ENCODE measurements around the gene KCNQ1.

Gene KCNQ1

DNA sequence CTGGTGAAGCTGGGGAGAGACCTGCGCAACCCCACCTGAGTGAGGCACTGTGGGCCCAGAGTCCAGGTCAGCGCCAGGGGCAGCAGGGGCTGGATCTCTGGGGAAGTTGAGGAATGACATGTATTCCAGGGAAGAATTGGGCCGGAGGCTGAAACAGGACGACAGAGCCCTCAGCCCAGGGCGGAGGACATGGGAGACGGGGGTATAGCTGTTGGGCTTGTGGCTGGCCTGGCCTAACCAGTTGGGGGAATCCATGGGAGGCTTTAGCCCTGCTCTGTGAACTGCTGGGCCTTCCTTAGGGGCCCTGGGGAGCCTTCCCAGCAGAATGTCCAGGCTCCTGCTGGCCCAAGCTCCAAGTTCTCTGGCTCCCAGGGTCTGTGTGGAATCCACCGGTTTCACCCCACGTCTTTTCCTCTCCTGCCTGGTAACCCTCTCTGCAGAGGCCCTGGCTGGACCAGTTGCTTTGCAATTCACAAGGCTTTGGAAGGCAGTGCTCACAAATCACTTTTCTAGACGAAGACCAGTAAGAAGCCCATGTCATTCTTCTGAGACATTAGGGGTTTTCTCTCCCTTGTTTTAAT, 305.4 kb downstream of the KCNQ1 start:
- Histone ChIP-seq H3K27me3 (ENCODE audit: control insufficient read depth, insufficient read depth, low read length) (no peaks in the 10 kb centered on the region), H3K4me3 (ENCODE audit: low read length) (no peak overlapping the region), H3K36me3 (ENCODE audit: control insufficient read depth, insufficient read depth, low read length) (no peaks in the 10 kb centered on the region), H3K9ac (ENCODE audit: low read length) (no peak overlapping the region), H3K27ac (ENCODE audit: low read depth, low read length) (no peak overlapping the region), H3K4me1 (ENCODE audit: control insufficient read depth, insufficient read depth, low read length) (no peaks in the 10 kb centered on the region)

DNA sequence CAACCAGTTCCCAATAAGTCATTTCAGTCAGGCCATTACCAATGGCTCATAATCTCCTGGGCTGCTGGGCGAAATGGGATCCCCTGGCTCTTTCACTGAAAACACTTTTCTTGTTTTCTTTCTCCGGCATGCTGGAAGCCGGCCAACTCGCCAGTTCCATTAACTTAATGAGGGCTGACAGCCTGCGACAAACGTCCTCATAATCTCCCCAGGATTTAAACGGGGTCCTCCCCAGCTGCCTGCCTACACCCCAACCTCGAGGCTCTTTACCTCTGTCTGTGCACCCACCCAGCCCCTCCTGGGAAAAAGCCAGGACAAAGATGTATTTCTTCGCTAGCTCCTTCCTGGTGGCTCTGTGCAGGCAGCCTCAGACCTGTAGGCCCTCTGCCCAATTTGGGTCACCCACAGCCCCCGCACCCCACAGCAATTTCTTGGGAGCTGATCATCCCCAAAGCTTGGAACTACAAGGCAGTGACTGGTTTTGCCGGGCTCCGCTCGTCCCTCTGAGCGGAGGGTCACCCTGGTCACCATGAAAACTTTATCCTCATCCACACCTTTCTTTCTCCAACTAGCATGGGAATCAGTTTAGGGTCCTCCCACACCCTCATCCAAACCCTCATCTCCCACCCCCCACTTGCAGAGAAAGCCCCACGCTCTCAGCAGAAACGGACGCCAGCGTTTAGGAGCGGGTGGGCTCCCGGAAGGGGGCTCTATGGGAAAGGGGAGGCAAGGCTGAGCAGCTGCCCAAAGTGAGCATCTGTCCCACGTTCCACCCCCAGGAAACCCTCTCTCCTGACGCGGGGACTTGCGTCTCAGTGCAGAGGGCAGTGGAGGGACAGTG, 306.1 kb downstream of the KCNQ1 start:
- H3K9ac ChIP-seq (ENCODE audit: low read length): no peak overlapping the region
- H3K4me1 ChIP-seq (ENCODE audit: control insufficient read depth, insufficient read depth, low read length): no peaks in the 10 kb centered on the region
- no peaks in the 10 kb centered on the region for H3K27me3 ChIP-seq (ENCODE audit: control insufficient read depth, insufficient read depth, low read length)
- H3K4me3 ChIP-seq (ENCODE audit: low read length): no peak overlapping the region
- H3K36me3 ChIP-seq (ENCODE audit: control insufficient read depth, insufficient read depth, low read length): no peaks in the 10 kb centered on the region
- no peak overlapping the region for H3K27ac ChIP-seq (ENCODE audit: low read depth, low read length)

DNA sequence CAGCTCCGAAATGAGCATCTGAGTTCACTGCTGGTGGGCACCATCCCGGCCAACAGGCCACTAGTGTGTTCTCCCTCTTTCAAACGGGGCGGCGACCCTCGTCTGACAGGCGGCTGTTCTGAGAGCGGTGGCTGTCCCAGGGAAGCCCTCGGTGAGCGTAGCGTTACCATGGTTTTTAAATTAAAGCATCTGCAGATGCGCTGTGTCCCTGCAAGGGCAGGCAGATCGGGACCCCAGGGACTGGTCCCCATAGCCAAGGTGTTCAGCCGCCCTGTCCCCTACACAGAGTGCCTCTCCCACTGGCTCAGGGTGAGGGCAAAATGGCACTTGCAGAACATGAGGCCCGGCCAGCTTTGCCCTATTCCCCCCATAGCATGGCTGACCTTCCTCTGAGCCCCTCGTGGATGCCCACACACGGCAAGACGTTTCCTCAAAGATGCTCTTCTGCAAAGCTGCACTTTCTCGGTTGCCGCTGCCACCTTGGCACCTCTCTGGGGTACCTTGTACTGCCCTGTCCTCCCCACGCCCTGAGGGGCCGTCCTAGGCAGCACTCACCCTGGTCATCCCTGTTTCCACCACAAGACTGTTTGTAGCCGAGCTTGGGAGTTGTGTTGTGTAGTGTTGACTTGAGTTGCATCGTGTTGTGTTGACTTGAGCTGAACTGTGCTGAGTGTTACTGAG, 306.9 kb downstream of the KCNQ1 start:
- H3K4me1 ChIP-seq (ENCODE audit: control insufficient read depth, insufficient read depth, low read length): no peaks in the 10 kb centered on the region
- H3K9ac ChIP-seq (ENCODE audit: low read length): no peak overlapping the region
- H3K36me3 ChIP-seq (ENCODE audit: control insufficient read depth, insufficient read depth, low read length): no peaks in the 10 kb centered on the region
- H3K27ac ChIP-seq (ENCODE audit: low read depth, low read length): no peak overlapping the region
- no peaks in the 10 kb centered on the region for H3K27me3 ChIP-seq (ENCODE audit: control insufficient read depth, insufficient read depth, low read length)
- H3K4me3 ChIP-seq (ENCODE audit: low read length): no peak overlapping the region

DNA sequence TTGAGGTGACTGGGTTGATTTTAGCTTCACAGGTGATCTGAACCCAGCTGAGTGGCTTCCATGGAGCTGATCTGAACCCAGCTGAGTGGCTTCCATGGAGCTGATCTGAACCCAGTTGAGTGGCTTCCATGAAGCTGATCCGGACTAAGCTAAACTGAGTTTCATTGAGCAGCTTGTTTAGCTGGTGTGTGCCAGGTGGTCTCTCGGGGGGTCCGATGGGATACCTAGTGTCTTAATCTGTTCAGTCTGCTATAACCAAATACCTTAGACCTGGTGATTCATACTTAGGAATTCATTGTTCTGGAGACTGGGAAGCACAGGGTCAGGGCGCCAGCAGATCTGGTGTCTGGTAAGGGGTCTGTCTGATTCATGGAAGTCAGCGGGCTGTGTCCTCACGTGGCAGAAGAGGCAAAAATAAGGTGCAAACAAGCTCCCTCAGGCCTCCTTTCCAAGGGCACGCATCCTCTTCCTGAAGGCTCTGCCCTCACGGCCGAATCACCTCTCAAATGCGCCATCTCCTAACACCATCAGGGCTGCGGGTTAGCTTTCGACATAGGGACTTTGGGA, 307.5 kb downstream of the KCNQ1 start:
- no peaks in the 10 kb centered on the region for H3K4me1 ChIP-seq (ENCODE audit: control insufficient read depth, insufficient read depth, low read length)
- no peak overlapping the region for H3K27ac ChIP-seq (ENCODE audit: low read depth, low read length)
- no peaks in the 10 kb centered on the region for H3K36me3 ChIP-seq (ENCODE audit: control insufficient read depth, insufficient read depth, low read length)
- H3K4me3 ChIP-seq (ENCODE audit: low read length): no peak overlapping the region
- H3K27me3 ChIP-seq (ENCODE audit: control insufficient read depth, insufficient read depth, low read length): no peaks in the 10 kb centered on the region
- no peak overlapping the region for H3K9ac ChIP-seq (ENCODE audit: low read length)

DNA sequence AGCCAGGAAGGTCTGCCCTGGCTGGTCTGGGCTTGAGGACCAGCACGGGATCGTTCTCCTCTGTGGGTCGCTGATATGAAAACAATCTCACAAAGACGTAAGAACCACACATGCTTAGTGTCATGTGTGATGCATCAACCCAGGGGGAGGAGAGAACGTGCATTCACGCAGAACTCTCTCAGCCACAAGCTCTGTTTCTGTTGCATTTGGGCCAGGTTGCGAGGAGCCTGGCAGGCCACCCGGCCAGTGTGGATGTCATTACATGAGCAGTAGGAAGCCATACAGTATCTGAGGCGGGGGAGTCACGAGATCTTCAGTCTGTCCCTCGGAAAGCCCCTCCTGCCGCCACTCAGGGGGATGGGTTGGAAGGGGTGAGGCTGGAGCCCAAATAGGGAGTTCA, 308.1 kb downstream of the KCNQ1 start:
- Histone ChIP-seq H3K4me1 (ENCODE audit: control insufficient read depth, insufficient read depth, low read length) (no peaks in the 10 kb centered on the region), H3K4me3 (ENCODE audit: low read length) (no peak overlapping the region), H3K9ac (ENCODE audit: low read length) (no peak overlapping the region), H3K27ac (ENCODE audit: low read depth, low read length) (no peak overlapping the region), H3K36me3 (ENCODE audit: control insufficient read depth, insufficient read depth, low read length) (no peaks in the 10 kb centered on the region), H3K27me3 (ENCODE audit: control insufficient read depth, insufficient read depth, low read length) (no peaks in the 10 kb centered on the region)

DNA sequence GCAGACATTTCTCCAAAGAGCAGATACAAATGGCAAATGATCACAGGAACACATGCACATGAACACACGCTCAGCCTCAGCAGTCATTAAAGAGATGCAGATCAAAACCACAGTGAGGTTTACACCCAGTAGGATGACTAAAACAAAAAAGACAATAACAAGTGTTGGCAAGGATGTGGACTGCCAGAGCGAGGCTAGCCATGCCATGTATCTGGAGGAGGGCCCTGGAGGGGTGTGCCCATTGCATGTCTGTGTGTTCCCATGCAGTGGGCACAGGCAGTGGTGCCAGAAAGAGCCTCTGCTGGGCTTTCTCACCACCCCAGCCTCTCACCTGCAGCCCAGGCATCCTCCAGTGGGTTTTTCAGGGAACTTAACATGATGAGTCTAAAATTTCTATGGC, 309.2 kb downstream of the KCNQ1 start:
- H3K27me3 ChIP-seq (ENCODE audit: control insufficient read depth, insufficient read depth, low read length): no peaks in the 10 kb centered on the region
- H3K4me3 ChIP-seq (ENCODE audit: low read length): no peak overlapping the region
- H3K4me1 ChIP-seq (ENCODE audit: control insufficient read depth, insufficient read depth, low read length): no peaks in the 10 kb centered on the region
- no peak overlapping the region for H3K27ac ChIP-seq (ENCODE audit: low read depth, low read length)
- H3K9ac ChIP-seq (ENCODE audit: low read length): no peak overlapping the region
- no peaks in the 10 kb centered on the region for H3K36me3 ChIP-seq (ENCODE audit: control insufficient read depth, insufficient read depth, low read length)

DNA sequence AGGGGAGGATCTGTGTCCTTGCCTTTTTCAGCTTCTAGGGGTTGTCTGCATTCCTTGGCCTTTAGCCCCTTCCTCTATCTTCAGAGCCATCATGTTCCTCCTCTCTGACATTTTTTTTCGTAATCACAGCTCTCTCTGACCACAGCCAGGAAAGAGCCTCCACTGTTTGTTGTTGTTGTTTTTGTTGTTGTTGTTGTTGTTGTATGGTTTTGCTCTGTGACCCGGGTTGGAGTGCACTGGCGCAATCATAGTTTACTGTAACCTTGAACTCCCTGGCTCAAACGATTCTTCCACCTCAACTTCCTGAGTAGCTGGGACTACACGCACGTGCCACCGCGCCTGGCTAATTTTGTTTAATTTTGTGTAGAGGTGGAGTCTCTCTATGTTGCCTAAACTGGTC, 310.3 kb downstream of the KCNQ1 start:
- H3K9ac ChIP-seq (ENCODE audit: low read length): no peak overlapping the region
- H3K27me3 ChIP-seq (ENCODE audit: control insufficient read depth, insufficient read depth, low read length): no peaks in the 10 kb centered on the region
- H3K36me3 ChIP-seq (ENCODE audit: control insufficient read depth, insufficient read depth, low read length): no peaks in the 10 kb centered on the region
- H3K4me3 ChIP-seq (ENCODE audit: low read length): no peak overlapping the region
- no peak overlapping the region for H3K27ac ChIP-seq (ENCODE audit: low read depth, low read length)
- no peaks in the 10 kb centered on the region for H3K4me1 ChIP-seq (ENCODE audit: control insufficient read depth, insufficient read depth, low read length)

DNA sequence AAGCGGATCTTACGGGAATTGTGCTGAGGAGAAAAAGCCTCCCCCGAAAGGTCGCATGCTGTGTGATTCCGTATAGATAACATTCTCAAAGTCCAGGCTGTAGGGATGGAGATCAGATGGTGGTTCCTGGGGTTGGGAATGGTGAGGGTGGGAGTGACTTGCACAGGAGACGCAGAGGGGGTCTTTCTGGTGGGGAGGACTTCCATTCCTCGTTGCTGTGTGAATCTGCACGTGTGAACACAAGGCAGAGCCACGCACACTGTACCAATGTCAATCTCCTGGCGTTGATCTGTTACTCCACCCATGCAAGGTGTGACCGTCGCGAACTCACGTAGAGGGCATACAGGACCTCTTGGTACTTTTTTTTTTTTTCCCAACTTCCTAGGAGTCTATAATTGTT, 313.9 kb downstream of the KCNQ1 start:
- no peak overlapping the region for H3K27ac ChIP-seq (ENCODE audit: low read depth, low read length)
- no peak overlapping the region for H3K4me3 ChIP-seq (ENCODE audit: low read length)
- H3K4me1 ChIP-seq (ENCODE audit: control insufficient read depth, insufficient read depth, low read length): no peaks in the 10 kb centered on the region
- H3K36me3 ChIP-seq (ENCODE audit: control insufficient read depth, insufficient read depth, low read length): no peaks in the 10 kb centered on the region
- H3K27me3 ChIP-seq (ENCODE audit: control insufficient read depth, insufficient read depth, low read length): no peaks in the 10 kb centered on the region
- H3K9ac ChIP-seq (ENCODE audit: low read length): no peak overlapping the region

DNA sequence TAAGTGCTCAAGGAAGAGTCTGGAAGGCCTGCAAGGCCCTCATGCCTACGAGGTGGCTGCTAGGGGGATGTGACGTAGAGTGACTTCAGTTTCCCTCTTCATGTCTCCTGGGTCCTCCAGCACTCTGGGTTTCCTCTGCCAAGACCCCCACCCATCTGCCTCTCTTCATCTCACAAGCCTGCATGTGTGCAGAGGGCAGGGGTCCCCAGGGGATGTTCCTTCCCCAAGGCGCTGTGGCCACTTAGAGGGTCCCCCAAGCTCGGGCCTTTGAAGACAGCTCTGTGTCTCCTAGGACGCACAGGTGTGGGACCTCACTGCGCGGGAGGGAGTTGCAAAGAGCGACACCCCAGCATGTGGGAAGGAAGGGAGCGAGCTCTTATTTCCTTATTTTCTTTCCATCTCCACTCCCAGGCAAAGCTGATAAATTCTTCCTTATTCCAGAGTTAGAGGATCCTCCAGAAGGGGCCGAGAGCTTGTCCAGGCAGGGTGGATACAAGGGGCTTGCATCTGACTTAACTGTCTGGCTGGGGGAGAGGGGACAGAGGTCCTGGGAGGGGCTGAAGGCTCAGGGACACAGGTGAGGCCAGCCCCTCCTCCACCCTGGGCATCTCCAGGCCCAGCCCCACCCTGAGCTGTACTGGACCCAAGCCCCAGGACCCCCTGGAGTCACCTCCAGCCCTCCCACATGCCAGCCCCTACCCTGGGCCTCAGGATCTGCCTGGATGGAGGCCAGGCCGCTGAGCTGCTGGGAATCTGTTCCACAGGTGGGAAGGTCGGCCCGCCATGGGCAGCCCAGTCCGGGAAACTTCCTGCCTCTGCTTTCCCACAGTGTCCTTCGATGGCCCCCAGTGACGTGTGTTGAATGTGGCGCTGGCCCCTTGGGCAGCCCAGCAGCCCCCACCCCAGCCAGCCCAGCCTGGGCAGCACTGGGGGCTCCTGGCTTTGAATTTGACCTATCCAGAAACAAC, 314.7 kb downstream of the KCNQ1 start:
- Histone ChIP-seq H3K27me3 (ENCODE audit: control insufficient read depth, insufficient read depth, low read length) (no peaks in the 10 kb centered on the region), H3K9ac (ENCODE audit: low read length) (no peak overlapping the region), H3K4me3 (ENCODE audit: low read length) (no peak overlapping the region), H3K4me1 (ENCODE audit: control insufficient read depth, insufficient read depth, low read length) (no peaks in the 10 kb centered on the region), H3K36me3 (ENCODE audit: control insufficient read depth, insufficient read depth, low read length) (no peaks in the 10 kb centered on the region), H3K27ac (ENCODE audit: low read depth, low read length) (no peak overlapping the region)

DNA sequence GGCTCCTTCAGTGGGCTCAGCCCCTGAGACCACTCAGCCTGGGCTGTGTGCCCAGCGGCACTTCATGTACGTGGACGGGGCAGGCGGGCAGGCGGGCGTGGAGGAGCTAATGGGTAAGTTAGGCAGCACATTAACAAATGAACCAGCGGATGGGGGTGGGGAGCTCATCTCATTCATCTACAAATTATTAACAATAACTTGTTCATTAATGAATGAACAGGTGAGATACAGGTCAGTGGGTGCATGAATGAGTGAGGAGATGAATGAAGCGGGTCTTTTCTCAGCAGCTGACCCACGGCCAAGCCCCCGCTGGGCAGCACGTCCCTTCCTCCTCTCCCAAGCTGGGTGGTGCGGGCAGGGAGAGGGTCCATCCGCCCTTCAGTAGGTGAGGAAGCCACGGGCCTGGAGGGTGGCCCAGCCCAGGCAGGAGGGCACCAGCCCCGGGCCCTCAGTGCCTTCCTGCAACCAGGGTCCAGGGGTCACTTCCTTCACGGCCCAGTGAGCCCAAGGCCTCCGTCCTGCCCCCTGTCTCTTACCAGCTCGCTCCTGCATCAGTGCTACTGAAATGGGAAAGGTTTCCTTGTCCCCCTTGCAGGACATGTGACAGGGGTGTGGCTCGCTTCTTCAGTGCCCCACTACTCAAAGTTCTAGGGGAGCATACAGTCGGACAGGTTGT, 315.5 kb downstream of the KCNQ1 start:
- Histone ChIP-seq H3K36me3 (ENCODE audit: control insufficient read depth, insufficient read depth, low read length) (no peaks in the 10 kb centered on the region), H3K9ac (ENCODE audit: low read length) (no peak overlapping the region), H3K27ac (ENCODE audit: low read depth, low read length) (no peak overlapping the region), H3K27me3 (ENCODE audit: control insufficient read depth, insufficient read depth, low read length) (no peaks in the 10 kb centered on the region), H3K4me1 (ENCODE audit: control insufficient read depth, insufficient read depth, low read length) (no peaks in the 10 kb centered on the region), H3K4me3 (ENCODE audit: low read length) (no peak overlapping the region)

DNA sequence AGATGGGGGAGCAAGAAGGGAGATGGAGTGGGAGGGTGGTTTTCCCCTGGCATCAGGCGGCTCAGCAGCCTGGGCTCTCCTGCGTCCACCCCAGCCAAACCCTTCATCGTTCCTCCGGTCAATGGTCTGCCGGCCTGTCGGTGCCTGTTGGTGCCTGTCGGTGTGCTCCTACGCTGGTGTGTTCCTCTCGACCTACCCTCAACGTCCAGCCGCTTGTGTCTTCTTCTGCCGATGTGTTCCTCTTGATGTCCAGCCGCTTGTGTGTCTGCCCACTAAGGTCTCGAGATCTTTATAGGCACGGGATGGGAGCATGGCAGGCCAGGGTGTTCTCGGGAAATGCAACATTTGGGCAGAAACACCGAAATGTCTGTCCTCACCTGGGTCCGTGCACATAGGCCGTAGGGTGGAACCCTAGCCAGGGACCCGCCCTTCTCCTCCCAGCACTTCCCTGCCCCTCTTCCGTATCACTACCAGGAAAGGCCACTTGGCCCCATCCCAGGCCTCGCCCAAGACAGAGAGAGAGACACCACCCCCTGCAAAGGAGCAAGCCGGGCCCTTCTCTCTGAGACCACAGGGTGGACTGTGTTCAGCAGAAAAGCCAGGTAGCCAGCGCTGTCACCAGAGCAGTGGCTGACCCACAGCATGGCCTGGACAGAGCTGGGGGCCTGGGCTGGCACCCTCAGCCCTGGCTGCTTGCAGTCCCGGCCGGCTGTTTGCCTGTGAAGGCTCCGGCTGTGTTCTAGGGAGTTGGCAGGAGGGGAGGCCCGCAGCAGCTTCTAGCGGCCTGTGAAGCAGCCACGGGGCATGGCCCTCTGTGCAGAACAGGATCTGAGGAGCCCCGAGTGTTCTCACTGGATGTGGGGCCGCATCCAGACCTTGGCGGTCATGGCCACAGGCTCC, 316.6 kb downstream of the KCNQ1 start:
- H3K27me3 ChIP-seq (ENCODE audit: control insufficient read depth, insufficient read depth, low read length): no peaks in the 10 kb centered on the region
- no peak overlapping the region for H3K9ac ChIP-seq (ENCODE audit: low read length)
- H3K4me3 ChIP-seq (ENCODE audit: low read length): no peak overlapping the region
- H3K36me3 ChIP-seq (ENCODE audit: control insufficient read depth, insufficient read depth, low read length): no peaks in the 10 kb centered on the region
- H3K4me1 ChIP-seq (ENCODE audit: control insufficient read depth, insufficient read depth, low read length): no peaks in the 10 kb centered on the region
- no peak overlapping the region for H3K27ac ChIP-seq (ENCODE audit: low read depth, low read length)
